PFSK-1 (cell line): ENCODE measurements around the gene AREG.

Experiments used
- POLR2AphosphoS5 ChIP-seq: IDR thresholded peaks from 2 replicates; pipeline ENCODE4 v1.6.1; 2012; ENCODE audit warnings: low read depth, mild to moderate bottlenecking, control low read depth, low read length, moderate library complexity
- SIN3A ChIP-seq: IDR thresholded peaks from 2 replicates; pipeline ENCODE4 v1.6.1; 2012; ENCODE audit warnings: mild to moderate bottlenecking, low read length, moderate library complexity, borderline replicate concordance; ENCODE audit not compliant: insufficient read depth

- TF ChIP-seq SIN3A (no peak), POLR2AphosphoS5 (no peak)
Measured at GRCh38 chr4:74420863-74421262, 24.1 kb upstream of the AREG start.
